ENCODE data around the gene GCNT2.
"Not testable (repeated sequence)": the region's sequence is repeated elsewhere in the genome, so short reads cannot be mapped to it uniquely, and the experiment has no call there.

The GCNT2 gene

DNA sequence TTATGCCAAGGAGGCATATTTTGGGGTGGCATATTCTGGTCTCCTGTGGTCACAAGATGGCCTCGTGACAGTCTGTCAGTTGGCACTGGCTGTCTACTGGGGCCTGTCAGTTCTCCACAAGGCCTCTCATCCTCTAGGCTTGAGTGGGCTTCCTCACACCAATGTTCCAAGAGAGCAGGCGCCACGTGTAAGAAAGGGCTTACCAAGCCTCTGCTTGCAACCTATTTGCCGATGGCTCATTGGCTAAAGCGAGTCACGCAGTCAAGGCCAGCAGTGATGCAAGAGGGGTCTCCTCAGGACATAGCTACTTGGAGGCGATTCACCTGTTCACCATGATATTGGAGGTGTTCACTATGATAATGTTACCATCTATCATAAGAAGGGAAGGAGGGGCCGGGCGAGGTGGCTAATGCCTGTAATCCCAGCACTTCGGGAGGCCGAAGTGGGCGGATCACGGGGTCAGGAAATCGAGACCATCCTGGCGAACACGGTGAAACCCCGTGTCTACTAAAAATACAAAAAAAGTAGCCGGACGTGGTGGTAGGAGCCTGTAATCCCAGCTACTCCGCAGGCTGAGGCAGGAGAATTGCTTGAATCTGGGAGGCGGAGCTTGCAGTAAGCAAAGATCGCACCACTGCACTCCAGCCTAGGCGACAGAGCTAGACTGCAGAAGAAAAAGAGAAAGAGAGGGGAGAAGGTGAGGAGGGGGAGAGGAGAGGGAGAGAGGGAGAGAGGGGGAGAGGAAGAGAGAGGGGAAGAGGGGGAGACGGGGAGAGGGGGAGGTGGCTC, 138.0 kb downstream of the GCNT2 start:
- DNase-seq (ENCODE audit: low read depth in 2 of 3, low spot score in 1 of 3) = no peak

DNA sequence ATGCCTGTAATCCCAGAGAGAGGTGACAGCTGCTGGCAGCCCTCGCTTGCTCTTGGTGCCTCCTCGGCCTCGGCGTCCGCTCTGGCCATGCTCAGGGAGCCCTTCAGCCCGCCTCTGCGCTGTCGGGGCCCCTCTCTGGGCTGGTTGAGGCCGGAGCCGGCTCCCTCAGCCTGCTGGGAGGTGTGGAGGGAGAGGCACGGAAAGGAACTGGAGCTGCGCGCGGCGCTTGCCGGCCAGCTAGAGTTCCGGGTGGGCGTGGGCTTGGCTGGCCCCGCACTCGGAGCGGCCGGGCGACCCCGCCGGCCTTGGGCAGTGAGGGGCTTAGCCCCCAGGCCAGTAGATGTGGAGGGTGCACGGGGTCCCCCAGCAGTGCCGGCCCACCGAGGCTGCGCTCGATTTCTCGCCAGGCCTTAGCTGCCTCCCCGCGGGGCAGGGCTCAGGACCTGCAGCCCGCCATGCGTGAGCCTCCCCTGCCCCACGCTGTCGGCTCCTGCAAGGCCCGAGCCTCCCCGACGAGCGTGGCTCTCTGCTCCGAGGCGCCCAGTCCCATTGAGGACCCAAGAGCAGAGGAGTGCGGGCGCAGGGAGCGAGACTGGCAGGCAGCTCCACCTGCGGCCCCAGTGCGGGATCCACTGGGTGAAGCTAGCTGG, 138.7 kb downstream of the GCNT2 start:
- no peak for DNase-seq (ENCODE audit: low read depth in 2 of 3, low spot score in 1 of 3)

DNA sequence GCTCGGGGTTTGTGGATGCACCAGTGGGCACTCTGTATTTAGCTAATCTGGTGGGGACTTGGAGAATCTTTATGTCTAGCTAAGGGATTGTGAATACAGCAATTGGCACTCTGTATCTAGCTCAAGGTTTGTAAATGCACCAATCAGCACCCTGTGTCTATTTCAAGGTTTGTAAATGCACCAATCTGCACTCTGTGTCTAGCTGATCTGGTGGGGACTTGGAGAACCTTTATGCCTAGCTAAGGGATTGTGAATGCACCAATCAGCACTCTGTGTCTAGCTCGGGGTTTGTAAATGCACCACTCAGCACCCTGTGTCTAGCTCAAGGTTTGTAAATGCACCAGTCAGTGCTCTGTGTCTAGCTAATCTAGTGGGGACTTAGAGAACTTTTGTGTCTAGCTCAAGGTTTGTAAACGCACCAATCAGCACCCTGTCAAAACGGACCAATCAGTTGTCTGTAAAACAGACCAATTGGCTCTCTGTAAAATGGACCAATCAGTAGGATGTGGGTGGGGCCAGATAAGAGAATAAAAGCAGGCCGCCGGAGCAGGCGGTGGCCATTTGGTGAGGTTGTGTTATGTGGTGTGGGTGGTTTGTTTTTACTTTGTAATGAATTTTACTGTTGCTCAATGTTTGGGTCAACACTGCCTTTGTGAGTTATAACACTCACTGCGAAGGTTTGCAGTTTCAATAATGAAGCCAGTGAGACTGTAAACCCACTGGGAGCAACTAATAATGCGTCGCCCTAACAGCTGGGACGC, 139.5 kb downstream of the GCNT2 start:
- not testable (repeated sequence) for DNase-seq (ENCODE audit: low read depth in 2 of 3, low spot score in 1 of 3)

DNA sequence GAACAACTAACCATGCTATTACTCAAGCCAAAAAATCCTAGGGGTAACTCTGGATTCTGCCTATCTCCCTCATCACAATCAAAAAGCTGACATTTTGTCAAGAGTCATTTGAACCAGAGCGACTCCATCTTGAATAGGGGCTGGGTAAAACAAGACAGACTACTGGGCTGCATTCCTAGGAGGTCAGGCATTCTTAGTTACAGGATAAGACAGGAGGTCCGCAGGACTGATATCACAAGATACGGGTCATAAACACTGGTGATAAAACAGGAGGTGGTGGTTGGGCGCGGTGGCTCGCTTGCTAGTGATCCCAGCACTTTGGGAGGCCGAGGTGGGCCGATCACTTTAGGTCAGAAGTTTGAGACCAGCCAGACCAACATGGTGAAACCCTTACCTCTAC, 141.1 kb downstream of the GCNT2 start:
- DNase-seq (ENCODE audit: low read depth in 2 of 3, low spot score in 1 of 3) = no peak

DNA sequence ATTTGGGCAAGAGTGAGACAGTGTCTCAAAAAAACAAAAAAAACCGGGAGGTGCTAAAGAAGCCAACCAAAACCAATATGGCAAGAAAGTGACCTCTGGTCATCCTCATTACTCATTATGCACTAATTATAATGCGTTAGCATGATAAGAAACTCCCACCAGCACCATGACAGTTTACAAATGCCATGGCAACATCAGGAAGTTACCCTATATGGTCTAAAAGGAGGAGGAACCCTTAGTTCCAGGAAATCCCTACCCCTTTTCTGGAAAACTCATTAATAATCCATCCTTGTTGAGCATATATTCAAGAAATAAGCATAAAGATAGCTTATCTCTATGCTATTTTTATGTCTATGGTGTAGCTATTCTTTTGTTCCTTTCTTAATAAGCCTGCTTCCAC, 141.6 kb downstream of the GCNT2 start:
- DNase-seq (ENCODE audit: low read depth in 2 of 3, low spot score in 1 of 3) = no peak

DNA sequence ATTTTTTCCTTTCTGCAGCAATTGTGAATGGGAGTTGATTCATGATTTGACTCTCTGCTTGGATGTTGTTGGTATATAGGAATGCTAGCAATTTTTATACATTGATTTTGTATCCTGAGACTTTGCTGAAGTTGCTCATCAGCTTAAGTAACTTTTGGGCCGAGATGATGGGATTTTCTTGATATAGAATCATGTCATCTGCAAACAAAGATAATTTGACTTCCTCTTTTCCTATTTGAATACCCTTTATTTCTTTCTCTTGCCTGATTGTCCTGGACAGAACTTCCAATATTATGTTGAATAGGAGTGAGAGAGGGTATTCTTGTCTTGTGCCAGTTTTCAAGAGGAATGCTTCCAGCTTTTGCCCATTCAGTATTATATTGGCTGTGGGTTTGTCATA, 144.4 kb downstream of the GCNT2 start:
- DNase-seq (ENCODE audit: low read depth in 2 of 3, low spot score in 1 of 3) = not testable (repeated sequence)

DNA sequence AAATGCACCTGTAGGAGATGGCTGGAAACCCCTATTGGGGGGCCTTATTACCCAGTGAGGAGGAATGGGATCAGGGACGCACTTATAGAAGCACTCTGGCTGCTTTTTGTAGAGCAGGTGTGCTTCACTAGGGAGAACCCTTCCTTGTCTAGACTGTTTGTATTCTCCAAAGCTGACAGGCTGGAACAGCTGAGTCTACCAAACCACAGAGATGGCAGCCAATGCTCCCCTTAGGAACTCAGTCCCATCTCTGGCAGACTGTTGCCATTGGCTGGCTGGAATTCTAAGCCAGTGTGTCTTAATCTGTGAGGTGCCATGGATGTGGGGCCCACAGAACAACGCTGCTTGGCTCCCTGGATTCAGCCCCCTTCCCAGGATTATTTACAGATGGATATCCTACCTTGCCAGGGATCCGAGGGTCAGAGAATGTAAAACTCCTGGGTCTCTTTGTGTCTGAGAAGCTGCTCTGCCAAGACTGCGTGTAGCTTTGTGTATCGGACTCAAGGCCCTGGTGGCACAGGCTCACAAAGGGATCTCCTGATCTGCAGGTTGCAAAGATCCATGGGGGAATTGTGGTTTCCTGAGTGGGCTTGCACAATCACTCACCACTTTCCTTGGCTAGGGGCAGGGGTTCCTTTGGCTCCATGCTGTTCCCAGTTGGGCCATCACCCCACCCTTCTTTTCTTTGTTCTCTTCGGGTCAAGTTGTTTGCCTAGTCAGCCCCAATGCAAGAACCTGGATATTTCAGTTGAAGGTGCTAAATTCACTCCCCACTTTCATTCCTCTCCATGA, 147.2 kb downstream of the GCNT2 start:
- no peak for DNase-seq (ENCODE audit: low read depth in 2 of 3, low spot score in 1 of 3)

DNA sequence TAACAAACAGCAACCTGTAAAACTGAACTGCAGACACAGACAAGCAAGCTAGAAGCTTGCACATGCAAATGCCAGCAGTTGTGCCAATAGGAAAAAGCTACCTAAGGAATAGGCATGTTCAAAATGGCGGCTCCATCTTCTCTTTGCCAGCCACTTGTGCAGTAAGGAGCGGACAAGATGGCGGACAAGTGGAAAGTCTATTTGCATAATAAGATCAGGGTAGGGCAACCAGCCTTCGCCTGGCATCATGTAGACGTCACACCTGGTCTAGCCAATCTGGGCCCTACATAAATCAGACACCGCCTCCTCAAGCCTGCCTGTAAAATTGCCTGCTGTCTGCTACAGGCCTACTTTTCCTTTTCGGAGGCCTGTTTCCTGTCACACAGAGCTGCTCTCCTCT, 155.3 kb downstream of the GCNT2 start:
- no peak for DNase-seq (ENCODE audit: low read depth in 2 of 3, low spot score in 1 of 3)

DNA sequence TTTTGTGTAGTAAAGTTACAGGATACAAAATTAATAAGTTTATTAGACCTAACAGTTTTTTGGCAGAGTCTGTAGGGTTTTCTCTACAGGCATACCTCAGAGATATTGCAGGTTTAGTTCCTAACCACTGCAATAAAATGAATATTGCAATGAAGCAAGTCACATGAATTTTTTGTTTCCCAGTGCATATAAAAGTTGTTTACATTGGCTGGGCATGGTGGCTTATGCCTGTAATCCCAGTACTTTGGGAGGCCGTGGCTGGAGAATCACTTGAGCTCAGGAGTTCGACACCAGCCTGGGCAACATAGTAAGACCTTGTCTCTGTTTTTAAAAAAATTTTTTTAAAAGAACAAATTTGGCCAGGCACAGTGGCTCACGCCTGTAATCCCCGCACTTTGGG, 157.3 kb downstream of the GCNT2 start:
- no peak for DNase-seq (ENCODE audit: low read depth in 2 of 3, low spot score in 1 of 3)
